ENCODE results near the gene LAPTM4A. TPM values are rescaled to one million over a fixed set of nuclear protein-coding genes. Genes with fewer than 3 reads are reported as not detected.

LAPTM4A gene
- total RNA-seq, 1 experiment from 2014 or later: 123 TPM

- TF ChIP-seq, protein P1, sequence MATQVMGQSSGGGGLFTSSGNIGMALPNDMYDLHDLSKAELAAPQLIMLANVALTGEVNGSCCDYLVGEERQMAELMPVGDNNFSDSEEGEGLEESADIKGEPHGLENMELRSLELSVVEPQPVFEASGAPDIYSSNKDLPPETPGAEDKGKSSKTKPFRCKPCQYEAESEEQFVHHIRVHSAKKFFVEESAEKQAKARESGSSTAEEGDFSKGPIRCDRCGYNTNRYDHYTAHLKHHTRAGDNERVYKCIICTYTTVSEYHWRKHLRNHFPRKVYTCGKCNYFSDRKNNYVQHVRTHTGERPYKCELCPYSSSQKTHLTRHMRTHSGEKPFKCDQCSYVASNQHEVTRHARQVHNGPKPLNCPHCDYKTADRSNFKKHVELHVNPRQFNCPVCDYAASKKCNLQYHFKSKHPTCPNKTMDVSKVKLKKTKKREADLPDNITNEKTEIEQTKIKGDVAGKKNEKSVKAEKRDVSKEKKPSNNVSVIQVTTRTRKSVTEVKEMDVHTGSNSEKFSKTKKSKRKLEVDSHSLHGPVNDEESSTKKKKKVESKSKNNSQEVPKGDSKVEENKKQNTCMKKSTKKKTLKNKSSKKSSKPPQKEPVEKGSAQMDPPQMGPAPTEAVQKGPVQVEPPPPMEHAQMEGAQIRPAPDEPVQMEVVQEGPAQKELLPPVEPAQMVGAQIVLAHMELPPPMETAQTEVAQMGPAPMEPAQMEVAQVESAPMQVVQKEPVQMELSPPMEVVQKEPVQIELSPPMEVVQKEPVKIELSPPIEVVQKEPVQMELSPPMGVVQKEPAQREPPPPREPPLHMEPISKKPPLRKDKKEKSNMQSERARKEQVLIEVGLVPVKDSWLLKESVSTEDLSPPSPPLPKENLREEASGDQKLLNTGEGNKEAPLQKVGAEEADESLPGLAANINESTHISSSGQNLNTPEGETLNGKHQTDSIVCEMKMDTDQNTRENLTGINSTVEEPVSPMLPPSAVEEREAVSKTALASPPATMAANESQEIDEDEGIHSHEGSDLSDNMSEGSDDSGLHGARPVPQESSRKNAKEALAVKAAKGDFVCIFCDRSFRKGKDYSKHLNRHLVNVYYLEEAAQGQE (IDR thresholded peaks at IDR 0.05; ENCODE audit: insufficient read depth in 1 of 2, low read depth in 2 of 2, low read length in 1 of 2): no peak
- TF ChIP-seq POLR2AphosphoS5 (IDR thresholded peaks at IDR 0.05; ENCODE audit: low read depth, low read length) (no peak), TCF7L2 (IDR thresholded peaks at IDR 0.05; ENCODE audit: low read depth, low read length) (no peak), SIN3A (IDR thresholded peaks at IDR 0.05; ENCODE audit: borderline replicate concordance, insufficient read depth, low read depth, low read length) (no peak)
- TF ChIP-seq, protein P2, sequence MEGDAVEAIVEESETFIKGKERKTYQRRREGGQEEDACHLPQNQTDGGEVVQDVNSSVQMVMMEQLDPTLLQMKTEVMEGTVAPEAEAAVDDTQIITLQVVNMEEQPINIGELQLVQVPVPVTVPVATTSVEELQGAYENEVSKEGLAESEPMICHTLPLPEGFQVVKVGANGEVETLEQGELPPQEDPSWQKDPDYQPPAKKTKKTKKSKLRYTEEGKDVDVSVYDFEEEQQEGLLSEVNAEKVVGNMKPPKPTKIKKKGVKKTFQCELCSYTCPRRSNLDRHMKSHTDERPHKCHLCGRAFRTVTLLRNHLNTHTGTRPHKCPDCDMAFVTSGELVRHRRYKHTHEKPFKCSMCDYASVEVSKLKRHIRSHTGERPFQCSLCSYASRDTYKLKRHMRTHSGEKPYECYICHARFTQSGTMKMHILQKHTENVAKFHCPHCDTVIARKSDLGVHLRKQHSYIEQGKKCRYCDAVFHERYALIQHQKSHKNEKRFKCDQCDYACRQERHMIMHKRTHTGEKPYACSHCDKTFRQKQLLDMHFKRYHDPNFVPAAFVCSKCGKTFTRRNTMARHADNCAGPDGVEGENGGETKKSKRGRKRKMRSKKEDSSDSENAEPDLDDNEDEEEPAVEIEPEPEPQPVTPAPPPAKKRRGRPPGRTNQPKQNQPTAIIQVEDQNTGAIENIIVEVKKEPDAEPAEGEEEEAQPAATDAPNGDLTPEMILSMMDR (IDR thresholded peaks at IDR 0.05): no peak
- H3K9me3 ChIP-seq (ENCODE audit: control insufficient read depth, insufficient read depth, low read depth, low read length): no peaks in the 10 kb centered on the region
- in situ Hi-C loops (cut with HindIII; ENCODE audit: low pct_unique_long_range_greater_than_20kb, low sequenced_read_pairs) (no loop called here), intact Hi-C loops (cut with micrococcal nuclease; ENCODE audit: unreplicated experiment) (no loop called here)
- H3K36me3 ChIP-seq (ENCODE audit: control insufficient read depth, insufficient read depth, low read length): no peaks in the 10 kb centered on the region
- no peaks in the 10 kb centered on the region for H3K27me3 ChIP-seq (ENCODE audit: control insufficient read depth, insufficient read depth, low read length)
- no peaks in the 10 kb centered on the region for H3K4me1 ChIP-seq (ENCODE audit: control insufficient read depth, insufficient read depth, low read length)
- CTCF ChIA-PET: interaction anchor here (0.6 kb wide), 1 partner anchor 63 kb away, joined by 4 read pairs; no protein-coding TSS in a partner anchor
- H3K4me3 ChIP-seq (ENCODE audit: low read depth in 2 of 2, low read length in 2 of 2): no peak overlapping the region
- BruUV-seq (replicated peaks): no TSS peak
- DNase-seq (ENCODE audit: low read depth, low spot score) (no peak), ATAC-seq (no peak)
- no peak overlapping the region for H3K27ac ChIP-seq (ENCODE audit: low read length)
- POLR2A ChIA-PET: interaction anchor here (0.6 kb wide), 1 partner anchor 133 kb away, joined by 5 read pairs; no protein-coding TSS in a partner anchor
Observed at GRCh38 chr2:20099780-20100179, 48.4 kb upstream of the LAPTM4A start.

DNA sequence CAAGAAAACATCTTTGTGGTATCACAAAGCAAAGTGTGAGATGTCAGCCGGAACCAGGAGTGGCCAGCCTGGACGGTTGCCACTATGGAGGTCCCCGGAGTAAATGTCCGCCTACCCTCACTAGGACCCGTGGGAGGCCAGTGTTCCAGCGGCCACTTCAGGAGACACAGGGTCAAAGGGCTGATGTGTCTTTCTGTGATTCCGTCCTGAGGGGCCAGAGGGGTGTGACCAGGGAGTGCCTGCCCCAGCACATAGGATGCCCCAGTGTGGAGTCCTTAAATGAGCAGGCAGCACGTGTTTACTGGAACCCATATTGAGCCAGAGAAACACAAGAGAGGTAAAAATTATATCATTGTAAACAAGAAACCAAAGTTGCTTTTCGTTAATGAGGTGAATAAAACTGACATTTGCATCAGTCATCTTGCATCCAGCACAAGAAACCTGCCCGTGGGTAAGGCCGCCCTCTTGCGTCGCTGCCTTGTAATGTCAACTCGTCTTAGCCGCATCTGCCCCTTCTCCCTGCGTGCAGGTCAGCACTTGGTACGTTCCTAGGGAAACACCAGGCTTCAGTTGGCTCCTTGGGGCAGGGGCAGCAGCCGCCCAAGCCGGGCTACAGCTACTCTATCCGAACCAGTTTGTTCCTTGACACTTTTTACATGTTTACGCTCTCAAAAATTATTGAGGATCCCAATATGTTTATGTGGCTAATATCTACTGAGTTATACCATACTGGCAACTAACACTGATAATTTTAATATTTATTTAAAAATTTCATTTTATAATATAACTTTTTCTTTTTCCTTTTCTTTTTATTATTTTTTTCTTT, 46.7 kb upstream of the LAPTM4A start:
- ChIA-PET CTCF (no interaction called here), POLR2A (no interaction called here)
- in situ Hi-C loops (cut with HindIII; ENCODE audit: low pct_unique_long_range_greater_than_20kb, low sequenced_read_pairs): no loop called here
- ATAC-seq (peak; percentile 94), DNase-seq (ENCODE audit: low read depth, low spot score) (peak; percentile 89)
- H3K9me3 ChIP-seq (ENCODE audit: control insufficient read depth, insufficient read depth, low read depth, low read length): no peaks in the 10 kb centered on the region
- H3K36me3 ChIP-seq (ENCODE audit: control insufficient read depth, insufficient read depth, low read length): no peaks in the 10 kb centered on the region
- no peak overlapping the region for H3K27ac ChIP-seq (ENCODE audit: low read length)
- no peaks in the 10 kb centered on the region for H3K4me1 ChIP-seq (ENCODE audit: control insufficient read depth, insufficient read depth, low read length)
- intact Hi-C loops (cut with micrococcal nuclease; ENCODE audit: unreplicated experiment): loop anchor here (1.0 kb wide), 2 partner anchors 83 to 142 kb away; no protein-coding TSS in a partner anchor
- H3K27me3 ChIP-seq (ENCODE audit: control insufficient read depth, insufficient read depth, low read length): no peaks in the 10 kb centered on the region
- BruUV-seq (replicated peaks): no TSS peak
- TF ChIP-seq, protein P2 (IDR thresholded peaks at IDR 0.05): peak; percentile 95
- TF ChIP-seq TCF7L2 (IDR thresholded peaks at IDR 0.05; ENCODE audit: low read depth, low read length) (no peak), SIN3A (IDR thresholded peaks at IDR 0.05; ENCODE audit: borderline replicate concordance, insufficient read depth, low read depth, low read length) (no peak), POLR2AphosphoS5 (IDR thresholded peaks at IDR 0.05; ENCODE audit: low read depth, low read length) (no peak)
- TF ChIP-seq, protein P1 (IDR thresholded peaks at IDR 0.05; ENCODE audit: insufficient read depth in 1 of 2, low read depth in 2 of 2, low read length in 1 of 2): no peak
- no peak overlapping the region for H3K4me3 ChIP-seq (ENCODE audit: low read depth in 2 of 2, low read length in 2 of 2)
